ENCODE measurements around the gene NKAP.
A peak's percentile ranks its signal among the peaks of the same experiment; 100 is the strongest.
"Not testable (repeated sequence)": the region's sequence is repeated elsewhere in the genome, so short reads cannot be mapped to it uniquely, and the experiment has no call there.

NKAP gene

DNA sequence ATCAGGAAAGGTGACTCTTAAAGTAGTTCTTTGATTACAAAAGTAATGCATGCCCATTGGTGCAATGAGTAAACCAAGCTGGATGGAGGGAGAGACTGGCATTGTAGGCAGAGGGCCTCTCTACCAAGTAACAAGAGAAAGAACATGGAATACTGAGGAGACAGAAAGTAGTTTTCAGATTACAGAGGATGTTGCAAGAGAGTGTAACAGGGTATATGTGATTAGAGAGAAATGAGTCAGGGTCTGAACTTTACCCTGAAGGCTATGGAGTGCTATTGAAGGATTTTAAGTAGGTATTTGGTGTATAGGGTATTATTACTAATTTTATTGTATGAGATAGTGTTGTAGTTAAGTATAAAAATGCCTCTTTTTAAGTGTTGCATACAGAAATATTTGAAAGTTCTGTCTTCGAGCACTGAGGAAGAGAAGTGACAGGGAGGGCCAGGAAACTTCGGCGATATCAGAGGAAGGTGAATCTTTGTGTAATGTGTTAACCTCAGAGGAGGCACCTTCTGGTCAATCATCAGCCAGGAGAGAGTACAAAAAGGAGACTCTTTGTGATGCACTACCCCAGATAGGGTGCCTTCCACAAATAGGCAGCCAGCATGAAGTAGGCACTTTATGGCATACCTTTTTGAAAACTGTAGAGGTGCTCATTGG is 8.2 kb downstream of the NKAP start:
- no peak for DNase-seq (ENCODE audit: low read depth)

DNA sequence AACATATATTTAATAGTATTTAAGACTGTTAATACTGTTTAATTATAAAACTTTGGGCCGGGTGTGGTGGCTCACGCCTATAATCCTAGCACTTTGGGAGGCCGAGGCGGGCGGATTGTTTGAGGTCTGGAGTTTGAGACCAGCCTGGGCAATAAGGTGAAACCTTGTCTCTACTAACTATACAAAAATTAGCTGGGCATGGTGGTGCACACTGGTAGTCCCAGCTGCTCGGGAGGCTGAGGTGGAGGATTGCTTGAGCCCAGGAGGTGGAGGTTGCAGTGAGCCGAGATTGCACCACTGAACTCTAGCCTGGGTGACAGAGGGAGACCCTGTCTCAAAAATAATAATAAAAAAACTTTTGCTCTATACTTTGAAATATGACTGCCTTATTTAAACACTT is 21.2 kb downstream of the NKAP start:
- not testable (repeated sequence) for DNase-seq (ENCODE audit: low read depth)

DNA sequence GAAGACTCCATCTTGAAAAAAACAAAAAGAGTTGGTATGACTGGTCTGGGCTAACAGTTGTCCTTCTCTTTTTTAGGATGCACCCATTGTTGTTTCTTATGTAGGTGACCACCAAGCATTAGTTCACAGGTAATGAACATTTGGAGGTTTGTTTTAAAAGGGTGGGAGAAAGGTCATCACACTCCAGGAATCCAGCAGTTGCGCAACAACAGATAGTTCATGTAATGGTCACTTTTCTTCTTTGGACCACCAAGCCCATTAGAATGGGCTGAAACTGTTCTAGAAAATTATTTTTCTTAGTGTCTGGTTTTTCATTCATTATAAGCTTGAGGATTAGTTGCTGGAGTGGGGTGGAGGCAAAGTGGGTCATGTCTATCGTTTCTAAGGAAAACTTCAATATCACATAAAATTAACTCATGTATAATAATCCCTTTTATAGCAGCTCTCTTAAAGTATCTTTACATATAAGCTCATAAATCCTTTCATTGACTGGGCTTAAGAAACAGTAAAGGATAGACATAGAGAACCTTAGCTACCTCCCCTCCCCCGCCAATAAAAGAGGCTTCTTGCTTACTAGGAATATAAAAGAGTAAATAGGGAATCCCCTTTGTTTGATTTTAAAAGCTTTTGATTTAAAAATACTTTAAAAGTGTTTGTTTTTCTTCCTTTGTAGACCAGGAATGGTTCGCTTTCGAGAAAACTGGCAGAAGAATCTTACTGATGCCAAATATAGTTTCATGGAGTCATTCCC is 23.5 kb downstream of the NKAP start:
- no peak for DNase-seq (ENCODE audit: low read depth)

DNA sequence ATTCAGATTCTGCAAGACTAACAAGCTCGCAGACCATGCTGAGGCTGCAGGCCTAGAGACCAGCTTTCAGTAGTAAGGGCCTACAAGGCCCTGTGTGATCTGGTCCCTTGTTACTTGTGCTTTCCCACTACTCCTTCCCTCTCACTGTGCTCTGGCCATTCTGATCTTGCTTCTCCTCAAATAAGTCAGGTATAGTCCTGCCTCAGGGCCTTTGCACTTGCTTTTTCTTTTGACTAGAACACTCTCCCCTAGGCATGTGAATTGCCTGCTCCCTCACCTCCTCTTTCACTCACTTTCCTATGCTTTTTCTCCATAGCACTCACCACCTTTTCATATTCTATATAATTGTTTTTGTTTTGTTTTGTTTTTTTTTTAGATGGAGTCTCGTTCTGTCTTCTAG is 25.7 kb downstream of the NKAP start:
- no peak for DNase-seq (ENCODE audit: low read depth)

DNA sequence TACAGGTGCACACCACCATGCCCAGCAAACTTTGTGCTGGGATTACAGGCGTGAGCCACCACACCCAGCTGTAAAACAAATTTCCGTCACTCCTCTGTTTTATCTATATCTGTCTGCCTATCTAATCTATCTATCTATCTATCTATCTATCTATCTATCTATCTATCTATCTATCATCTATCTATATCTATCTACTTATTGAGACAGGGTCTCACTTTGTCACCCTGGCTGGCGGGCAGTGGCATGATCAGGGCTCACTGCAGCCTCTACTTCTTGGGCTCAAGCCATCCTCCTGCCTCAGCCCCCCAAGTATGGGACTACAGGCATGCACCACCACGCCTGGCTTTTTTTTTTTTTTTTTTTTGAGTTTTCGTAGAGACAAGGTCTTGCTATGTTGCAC is 27.2 kb downstream of the NKAP start:
- DNase-seq (ENCODE audit: low read depth): no peak

DNA sequence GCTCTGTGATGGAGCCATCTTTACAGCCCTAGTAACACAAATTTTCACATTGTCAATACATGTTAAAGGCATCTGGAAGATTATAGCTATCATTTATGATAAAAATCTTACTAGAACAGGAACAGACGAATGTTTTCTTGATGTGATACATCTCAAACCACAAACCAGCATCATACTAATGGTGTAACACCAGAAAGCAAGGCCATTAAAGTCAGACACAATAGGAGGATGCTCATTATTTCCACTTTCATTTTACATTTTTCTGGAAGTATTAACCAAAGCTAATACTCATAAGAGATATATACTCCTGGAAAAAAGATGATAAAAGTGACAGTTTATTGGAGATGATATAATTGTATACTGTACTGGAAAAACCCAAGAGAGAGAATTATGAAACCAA is 42.6 kb downstream of the NKAP start:
- no peak for DNase-seq (ENCODE audit: low read depth)

DNA sequence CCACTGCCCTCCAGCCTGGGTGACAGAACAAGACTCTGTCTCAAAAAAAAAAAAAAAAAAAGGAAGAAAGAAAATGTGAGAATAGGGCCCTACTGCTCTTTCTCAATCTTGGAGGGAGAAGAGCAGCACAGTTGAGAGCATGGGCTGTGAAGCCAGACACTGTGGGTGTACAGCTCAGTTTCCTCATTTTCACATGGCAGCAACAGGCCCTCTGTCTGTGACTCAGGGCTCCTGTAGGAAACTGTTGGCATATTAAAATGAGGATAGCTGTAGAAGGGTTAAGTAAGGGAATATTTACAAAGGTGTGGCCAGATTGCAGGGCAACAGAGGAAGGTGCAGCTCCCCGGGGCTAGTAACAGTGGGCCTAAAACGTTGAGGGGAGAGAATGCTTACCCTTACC is 44.4 kb downstream of the NKAP start:
- no peak for DNase-seq (ENCODE audit: low read depth)

DNA sequence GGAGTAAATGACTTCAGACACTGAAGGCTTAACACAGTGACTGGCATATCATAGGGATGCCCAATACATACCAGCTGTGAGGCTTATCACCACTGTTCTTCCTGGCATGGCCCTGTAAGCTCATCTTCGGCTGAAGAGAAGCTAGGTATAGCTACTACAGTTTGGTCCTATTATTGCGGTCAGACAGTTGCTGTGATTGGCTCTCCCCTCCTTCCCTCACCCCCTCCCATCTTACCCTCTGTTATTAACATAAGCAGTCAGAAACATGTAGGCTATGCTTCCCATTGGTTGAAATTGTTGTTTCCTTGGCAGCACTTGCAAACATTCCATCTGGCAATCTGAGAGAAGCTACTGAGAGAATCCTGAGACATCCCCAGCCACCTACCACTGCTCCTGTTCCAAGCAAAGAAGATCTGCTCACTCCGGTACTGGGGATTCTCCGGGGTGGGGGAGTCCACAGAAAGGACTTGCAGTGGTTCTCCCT is 47.7 kb downstream of the NKAP start, which contains the start of gene AKAP14:
Gene AKAP14, plus strand, starts transcription at position 51 of the 484 bp plus-strand sequence. CDS start 7,331 bp downstream, outside the sequence.
- no peak for DNase-seq (ENCODE audit: low read depth)

DNA sequence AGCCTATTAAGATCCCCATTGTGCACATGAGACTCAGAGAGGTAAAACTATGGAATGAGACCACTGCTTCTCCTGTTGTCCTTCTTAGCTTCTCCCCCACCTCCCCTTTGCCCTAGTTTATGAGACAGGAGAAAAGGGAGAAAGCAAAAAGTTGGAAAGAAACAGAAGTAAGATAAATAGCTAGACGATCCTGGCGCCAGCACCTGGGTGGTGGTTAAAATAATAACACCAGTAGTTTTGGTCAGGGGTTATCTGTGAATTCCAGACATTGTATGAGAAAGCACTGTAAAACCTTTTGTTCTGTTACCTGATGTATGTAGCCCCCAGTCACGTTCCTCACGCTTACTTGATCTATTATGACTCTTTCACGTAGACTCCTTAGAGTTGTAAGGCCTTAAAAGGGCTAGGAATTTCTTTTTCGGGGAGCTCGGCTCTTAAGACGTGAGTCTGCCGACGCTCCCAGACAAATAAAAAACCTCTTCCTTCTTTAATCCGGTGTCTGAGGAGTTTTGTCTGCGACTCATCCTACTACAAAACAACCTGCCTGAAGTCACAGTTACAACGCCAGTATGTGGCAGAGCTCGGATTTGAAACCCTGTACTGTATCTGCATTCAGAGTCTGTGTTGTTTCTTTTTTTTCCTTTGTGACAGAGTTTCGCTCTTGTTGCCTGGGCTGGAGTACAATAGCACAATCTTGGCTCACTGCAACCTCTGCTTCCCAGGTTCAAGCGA is 51.4 kb downstream of the NKAP start:
- DNase-seq (ENCODE audit: low read depth): not testable (repeated sequence)

DNA sequence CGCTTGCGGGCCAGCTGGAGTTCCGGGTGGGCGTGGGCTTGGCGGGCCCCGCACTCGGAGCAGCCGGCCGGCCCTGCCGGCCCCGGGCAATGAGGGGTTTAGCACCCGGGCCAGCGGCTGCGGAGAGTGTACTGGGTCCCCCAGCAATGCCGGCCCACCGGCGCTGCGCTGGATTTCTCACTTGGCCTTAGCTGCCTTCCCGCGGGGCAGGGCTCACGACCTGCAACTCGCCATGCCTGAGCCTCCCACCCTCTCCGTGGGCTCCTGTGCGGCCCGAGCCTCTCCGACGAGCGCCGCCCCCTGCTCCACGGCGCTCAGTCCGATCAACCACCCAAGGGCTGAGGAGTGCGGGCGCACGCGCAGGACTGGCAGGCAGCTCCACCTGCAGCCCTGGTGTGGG is 52.9 kb downstream of the NKAP start:
- not testable (repeated sequence) for DNase-seq (ENCODE audit: low read depth)

DNA sequence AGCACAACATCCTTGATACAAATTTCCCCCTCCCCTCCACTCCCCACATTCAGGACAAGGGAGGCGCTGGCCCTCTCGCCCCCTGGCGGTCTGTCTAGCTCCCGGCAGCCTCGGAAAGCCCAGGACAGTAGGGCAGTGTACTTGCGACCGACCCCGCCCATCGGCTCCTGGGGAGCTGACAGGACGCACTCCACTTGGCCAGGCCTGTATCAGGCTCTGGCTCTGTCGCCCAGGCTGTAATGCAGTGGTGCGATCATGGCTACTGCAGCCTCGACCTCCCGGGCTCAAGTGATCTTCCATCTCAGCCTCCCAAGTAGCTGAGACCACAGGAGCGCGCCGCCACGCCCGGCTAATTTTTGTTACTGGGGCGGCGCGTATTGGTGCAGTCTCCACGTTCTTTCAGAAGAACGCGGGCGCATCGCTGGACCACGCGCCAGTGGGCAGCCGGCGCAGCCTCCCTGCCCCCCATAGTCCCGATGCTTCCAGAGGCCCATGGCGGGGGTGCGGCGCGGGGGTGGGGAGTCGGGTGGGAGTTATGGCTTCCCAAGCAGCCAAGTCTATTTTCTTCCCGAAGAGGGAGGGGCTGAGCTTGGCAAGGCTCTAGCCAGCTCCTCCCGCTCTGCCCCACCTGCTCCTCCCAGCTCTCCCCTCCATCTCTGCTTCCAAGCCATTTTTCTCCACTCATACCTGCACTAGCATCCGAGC is 55.7 kb downstream of the NKAP start:
- DNase-seq (ENCODE audit: low read depth): peak; percentile 75

DNA sequence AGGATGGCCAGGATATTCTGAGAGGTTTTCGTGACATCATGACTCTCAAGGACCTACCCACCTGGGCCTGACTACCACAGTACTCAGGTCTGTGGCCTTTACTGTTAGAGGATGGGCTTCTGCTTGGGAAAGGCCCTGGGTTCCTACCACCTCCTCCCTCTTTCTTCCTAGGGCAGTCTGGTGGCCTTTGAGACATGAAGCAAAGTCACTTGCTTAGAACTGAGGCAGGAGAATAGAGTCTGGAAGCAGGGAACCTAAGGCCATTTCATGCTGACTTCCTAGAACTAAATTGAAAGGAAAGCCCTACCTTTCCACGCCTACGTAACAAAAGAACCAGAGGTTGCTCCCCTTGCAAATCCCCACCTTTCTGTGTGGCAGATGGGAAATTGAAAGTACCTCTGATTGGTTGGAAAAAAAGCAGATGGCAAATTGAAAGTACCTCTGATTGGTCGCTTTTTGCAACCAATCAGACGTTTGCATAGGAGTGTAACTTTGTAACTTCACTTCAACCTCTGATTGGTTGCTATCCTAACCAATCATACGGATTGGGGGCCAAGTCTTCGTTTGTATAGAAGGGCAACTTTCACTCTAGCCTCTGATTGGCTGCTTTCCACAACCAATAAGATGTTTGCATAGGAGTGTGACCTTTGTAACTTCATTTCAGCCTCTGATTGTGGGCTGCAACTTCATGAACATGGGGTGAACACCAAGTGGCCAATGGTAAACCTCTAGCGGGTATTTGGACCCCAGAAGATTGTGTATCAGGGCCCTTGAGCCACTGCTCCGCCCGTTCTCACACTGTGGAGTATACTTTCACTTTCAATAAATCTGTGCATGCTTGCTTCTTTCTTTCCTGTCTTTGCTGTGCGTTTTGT is 57.8 kb downstream of the NKAP start:
- peak; percentile 28 for DNase-seq (ENCODE audit: low read depth)

DNA sequence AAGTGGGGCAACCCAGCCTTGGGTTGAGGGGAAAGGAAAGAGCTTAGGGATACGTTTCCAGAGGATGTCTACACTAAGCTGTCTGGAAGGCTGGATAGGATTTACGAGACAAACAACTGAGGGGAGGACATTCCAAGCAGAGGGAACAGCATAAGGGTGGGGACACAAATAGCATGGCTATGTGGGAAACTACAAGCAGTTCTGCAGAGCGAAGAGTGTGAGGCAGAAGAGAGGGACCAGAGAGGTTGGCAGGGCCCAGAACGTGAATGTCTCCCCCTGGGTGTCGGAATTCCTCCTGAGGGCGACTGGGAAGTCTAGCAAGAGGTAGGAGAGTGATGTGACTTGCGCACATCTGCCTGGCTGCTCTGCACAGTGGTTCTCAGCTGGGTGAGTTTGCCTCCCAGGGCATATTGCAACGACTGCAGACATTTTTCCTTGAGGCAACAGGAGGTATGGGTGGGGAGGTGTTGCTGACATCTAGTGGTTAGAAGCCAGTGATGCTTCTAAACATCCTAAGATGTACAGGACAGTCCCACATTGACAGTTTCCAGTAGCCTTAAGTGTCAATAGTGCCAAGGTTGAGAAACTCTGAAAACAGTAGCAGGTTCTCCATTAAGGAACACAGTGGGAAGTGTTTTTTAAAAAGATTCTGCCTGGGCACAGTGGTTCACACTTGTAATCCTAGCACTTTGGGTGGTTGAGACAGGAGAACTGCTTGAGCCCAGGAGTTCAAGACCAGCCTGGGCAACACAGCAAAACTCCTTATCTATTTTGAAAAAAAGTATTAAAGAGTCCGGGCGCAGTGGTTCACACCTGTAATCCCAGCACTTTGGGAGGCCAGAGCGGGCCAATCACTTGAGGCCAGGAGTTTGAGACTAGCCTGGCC is 62.8 kb downstream of the NKAP start:
- DNase-seq (ENCODE audit: low read depth): peak; percentile 65

DNA sequence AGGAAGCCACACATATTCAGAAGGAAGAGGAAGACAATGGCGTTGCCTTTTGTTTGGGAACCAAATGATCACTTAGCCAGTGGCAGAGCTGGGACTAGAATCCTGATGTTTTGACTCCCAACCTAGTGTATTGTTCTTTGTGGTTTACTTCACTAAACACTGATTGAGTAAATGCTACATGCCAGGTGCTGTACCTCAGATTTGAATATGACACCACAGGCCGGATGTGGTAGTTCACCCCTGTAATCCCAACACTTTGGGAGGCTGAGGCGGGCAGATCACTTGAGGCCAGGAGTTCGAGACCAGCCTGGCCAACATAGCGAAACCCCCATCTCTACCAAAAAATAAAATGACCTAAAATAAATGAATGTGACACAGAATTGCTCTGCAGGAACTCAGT is 63.5 kb downstream of the NKAP start:
- no peak for DNase-seq (ENCODE audit: low read depth)

DNA sequence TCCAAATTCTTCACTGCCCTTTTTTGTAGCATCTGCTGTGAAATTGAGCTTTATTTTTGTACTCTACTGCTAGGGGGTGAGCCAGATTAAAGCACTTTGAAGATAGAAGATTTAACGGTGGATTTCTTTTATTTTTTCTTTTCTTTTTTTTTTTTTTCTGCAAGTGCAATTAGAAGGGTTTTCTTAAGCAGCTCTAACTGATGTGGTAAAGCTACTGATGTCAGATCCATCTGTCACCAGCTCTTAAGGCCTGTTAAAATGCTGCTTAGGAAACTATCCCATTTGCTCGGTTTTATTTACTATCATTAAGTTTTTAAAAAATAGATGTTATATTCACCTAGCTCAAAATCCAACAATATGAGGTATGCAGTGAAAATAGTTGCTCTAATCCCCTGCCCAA is 64.8 kb downstream of the NKAP start:
- DNase-seq (ENCODE audit: low read depth): no peak

DNA sequence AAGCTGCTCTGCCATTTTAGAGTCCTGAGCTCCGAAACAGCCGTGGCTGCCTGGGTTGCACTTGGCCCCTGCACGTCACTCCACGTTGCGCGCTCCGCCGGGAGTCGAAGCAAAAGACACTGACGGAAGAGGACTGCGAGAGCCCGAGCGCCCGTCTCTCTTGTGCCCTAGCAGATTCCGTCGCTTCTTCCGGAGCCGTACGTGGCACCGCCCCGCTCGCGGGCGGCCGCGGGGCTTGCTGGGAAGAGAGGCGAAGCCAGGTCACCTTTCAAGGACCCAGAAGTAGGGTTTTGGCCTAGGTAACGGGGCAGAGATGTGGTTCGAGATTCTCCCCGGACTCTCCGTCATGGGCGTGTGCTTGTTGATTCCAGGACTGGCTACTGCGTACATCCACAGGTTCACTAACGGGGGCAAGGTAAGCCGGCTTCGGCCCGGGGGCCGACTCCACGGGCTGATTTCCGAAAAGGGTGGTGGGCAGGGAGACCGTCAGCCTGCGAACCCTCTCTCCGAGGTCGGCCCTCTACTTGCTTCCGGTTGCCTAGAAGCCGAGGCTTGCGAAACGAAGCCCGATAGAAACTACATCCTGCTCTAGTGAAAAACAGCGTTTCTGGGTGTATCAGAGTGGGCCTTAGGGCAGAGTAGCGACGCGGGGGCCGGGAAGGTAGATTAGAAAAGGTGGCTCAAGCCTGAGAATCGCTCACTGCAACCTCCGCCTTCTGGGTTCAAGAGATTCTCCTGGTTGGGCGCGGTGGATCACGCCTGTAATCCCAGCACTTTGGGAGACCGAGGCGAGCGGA is 71.8 kb downstream of the NKAP start, which contains the start of the genes NDUFA1 and RNF113A:
Gene NDUFA1, plus strand, starts transcription at position 234 of the 797 bp plus-strand sequence. Its CDS starts 80 bp downstream, at position 314.
Gene RNF113A, minus strand, starts transcription at position 135 of the 797 bp plus-strand sequence. Its CDS starts 120 bp downstream, at position 15.
- DNase-seq (ENCODE audit: low read depth): peak; percentile 84

DNA sequence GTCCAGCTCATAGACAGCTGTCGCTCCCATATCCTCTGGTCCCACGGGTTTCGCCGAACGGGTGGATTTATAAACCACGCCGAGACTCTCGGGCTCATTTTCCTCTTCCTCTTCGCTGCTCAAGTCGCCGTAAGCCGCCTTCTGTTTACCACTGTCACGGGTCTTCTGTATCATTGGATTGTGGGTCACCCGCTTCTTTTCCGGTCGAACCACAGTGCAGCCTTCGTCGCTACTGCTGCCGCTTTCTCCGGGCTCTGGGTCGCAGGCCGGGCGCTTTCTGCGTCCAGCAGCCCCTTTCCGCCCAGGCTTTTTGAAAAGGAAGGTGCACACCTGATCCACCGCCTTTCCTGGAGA is 72.3 kb downstream of the NKAP start:
- DNase-seq (ENCODE audit: low read depth): no peak

Measured in ELR (cell line).